IMR-90 (cell line): ENCODE measurements around the gene BEX3. TPM values are rescaled to one million over a fixed set of nuclear protein-coding genes. Genes with fewer than 3 reads are reported as not detected.

Source experiments
- ATAC-seq: fragments of 200-7000 bp; cut with Tn5 transposase; 2 replicates; pipeline ENCODE4 v1.9.1; 2020; ENCODE audit warnings: low read depth, mild to moderate bottlenecking, moderate library complexity
- BruUV-seq: library from RNA; stranded (reverse); fragments of 400-500 nt; replicated peaks from 2 replicates; lab custom pipeline; 2021; lab: Mats Ljungman, UMichigan
- CTCF ChIA-PET: fragments of 300-600 bp; formaldehyde crosslinking; extraction: SDS; loops from one replicate; lab custom pipeline; 2021; ENCODE audit warnings: antibody characterized with exemption; lab: Yijun Ruan, JAX
- POLR2A ChIA-PET: fragments of 300-600 bp; sonication (Branson Sonifier 250); formaldehyde crosslinking; loops from one replicate; lab custom pipeline; 2022; ENCODE audit warnings: antibody characterized with exemption; ENCODE audit not compliant: unreplicated experiment; lab: Charles Lee
- DNase-seq: peaks from one replicate; pipeline ENCODE4 v3.0.0; 2013
- H2AFZ ChIP-seq: replicated peaks from 2 replicates; pipeline ENCODE3; 2013; ENCODE audit warnings: low read length, mild to moderate bottlenecking; ENCODE audit not compliant: poor library complexity
- H2AK5ac ChIP-seq: 2 replicates; pipeline ENCODE4 v1.6.1; 2013; ENCODE audit warnings: low read depth, low read length, inconsistent platforms
- H2AK9ac ChIP-seq: replicated peaks from 2 replicates; pipeline ENCODE3; 2013; ENCODE audit warnings: mild to moderate bottlenecking, low read depth, low read length, moderate library complexity; ENCODE audit not compliant: poor library complexity
- H2BK120ac ChIP-seq: 2 replicates; pipeline ENCODE4 v1.6.1; 2013; ENCODE audit warnings: low read depth, low read length, inconsistent platforms
- H2BK15ac ChIP-seq: 3 replicates; pipeline ENCODE4 v1.6.1; 2013; ENCODE audit warnings: low read depth, low read length, inconsistent platforms
- H2BK20ac ChIP-seq: 2 replicates; pipeline ENCODE4 v1.6.1; 2013; ENCODE audit warnings: low read depth, mild to moderate bottlenecking, inconsistent platforms, low read length, moderate library complexity
- H2BK5ac ChIP-seq: 2 replicates; pipeline ENCODE4 v1.6.1; 2013; ENCODE audit warnings: mild to moderate bottlenecking, low read depth, low read length, inconsistent platforms; ENCODE audit not compliant: poor library complexity, severe bottlenecking
- H3K14ac ChIP-seq: replicated peaks from 2 replicates; pipeline ENCODE4 v1.6.1; 2013; ENCODE audit warnings: low read depth, low read length, inconsistent platforms
- H3K18ac ChIP-seq: 2 replicates; pipeline ENCODE4 v1.6.1; 2013; ENCODE audit warnings: low read depth, low read length, control low read depth
- H3K23ac ChIP-seq: 2 replicates; pipeline ENCODE4 v1.6.1; 2013; ENCODE audit warnings: low read depth, low read length, inconsistent platforms
- H3K27ac ChIP-seq: 2 replicates; pipeline ENCODE4 v1.5.1; 2013; ENCODE audit warnings: mild to moderate bottlenecking, control low read depth, low read length; ENCODE audit not compliant: insufficient read depth
- H3K27me3 ChIP-seq: 2 replicates; pipeline ENCODE4 v1.6.1; 2013; ENCODE audit warnings: low read length; ENCODE audit not compliant: control insufficient read depth, insufficient read depth
- H3K36me3 ChIP-seq: 2 replicates; pipeline ENCODE4 v1.6.1; 2013; ENCODE audit warnings: low read length, mixed read lengths; ENCODE audit not compliant: control insufficient read depth, insufficient read depth
- H3K4ac ChIP-seq: 2 replicates; pipeline ENCODE4 v1.6.1; 2013; ENCODE audit warnings: low read depth, low read length, inconsistent platforms
- H3K4me1 ChIP-seq: 2 replicates; pipeline ENCODE4 v1.6.1; 2013; ENCODE audit warnings: low read length, mixed read lengths; ENCODE audit not compliant: control insufficient read depth, insufficient read depth
- H3K4me2 ChIP-seq: 2 replicates; pipeline ENCODE4 v1.6.1; 2013; ENCODE audit warnings: low read depth, mild to moderate bottlenecking, control low read depth, low read length, moderate library complexity
- H3K4me3 ChIP-seq: 2 replicates; pipeline ENCODE4 v1.5.1; 2013; ENCODE audit warnings: low read depth, mild to moderate bottlenecking, control low read depth, low read length, moderate library complexity; ENCODE audit not compliant: insufficient read depth
- H3K56ac ChIP-seq: 2 replicates; pipeline ENCODE4 v1.6.1; 2013; ENCODE audit warnings: low read length, inconsistent platforms; ENCODE audit not compliant: insufficient read depth; ENCODE audit errors: extremely low read depth
- H3K79me1 ChIP-seq, 2 experiments: 2 replicates each; pipeline ENCODE4 v1.6.1; 2013; ENCODE audit warnings: low read length in 2 of 2, inconsistent platforms in 1 of 2, low read depth in 1 of 2
- H3K9ac ChIP-seq: 2 replicates; pipeline ENCODE4 v1.6.1; 2013; ENCODE audit warnings: low read depth, low read length, control low read depth
- H3K9me1 ChIP-seq: 2 replicates; pipeline ENCODE4 v1.6.1; 2013; ENCODE audit warnings: low read length, inconsistent platforms; ENCODE audit not compliant: insufficient read depth
- H3K9me3 ChIP-seq: 2 replicates; pipeline ENCODE4 v1.6.1; 2013; ENCODE audit warnings: low read length; ENCODE audit not compliant: control insufficient read depth, insufficient read depth
- H4K20me1 ChIP-seq: 2 replicates; pipeline ENCODE4 v1.6.1; 2013; ENCODE audit warnings: low read length, inconsistent platforms; ENCODE audit not compliant: insufficient read depth
- H4K5ac ChIP-seq: 2 replicates; pipeline ENCODE4 v1.6.1; 2013; ENCODE audit warnings: mild to moderate bottlenecking, low read depth, low read length, control low read depth
- H4K8ac ChIP-seq, 2 experiments: 2 replicates each; pipeline ENCODE4 v1.6.1; 2013; ENCODE audit warnings: low read depth in 2 of 2, low read length in 2 of 2, control low read depth in 1 of 2, inconsistent platforms in 1 of 2
- H4K91ac ChIP-seq: 2 replicates; pipeline ENCODE4 v1.6.1; 2013; ENCODE audit warnings: low read depth, low read length, inconsistent platforms; ENCODE audit not compliant: insufficient read depth
- BHLHE40 ChIP-seq: fragments of 150-350 bp; IDR thresholded peaks from 2 replicates; pipeline ENCODE4 v1.6.1; 2016; ENCODE audit warnings: mild to moderate bottlenecking, low read depth, low read length
- CEBPB ChIP-seq: IDR thresholded peaks from 2 replicates; pipeline ENCODE4 v1.6.1; 2012; ENCODE audit warnings: low read depth, low read length, improper control_type of control experiment
- CHD1 ChIP-seq: IDR thresholded peaks from 2 replicates; pipeline ENCODE4 v1.6.1; 2012; ENCODE audit warnings: low read depth, low read length, improper control_type of control experiment
- FOS ChIP-seq: fragments of 150-350 bp; IDR thresholded peaks from 2 replicates; pipeline ENCODE4 v1.6.1; 2016; ENCODE audit warnings: low read depth, low read length
- MAFK ChIP-seq: IDR thresholded peaks from 2 replicates; pipeline ENCODE4 v1.6.1; 2012; ENCODE audit warnings: low read depth, low read length, improper control_type of control experiment
- MAZ ChIP-seq: IDR thresholded peaks from 2 replicates; pipeline ENCODE4 v1.6.1; 2012; ENCODE audit warnings: low read depth, mild to moderate bottlenecking, low read length, improper control_type of control experiment, moderate library complexity, borderline replicate concordance
- MXI1 ChIP-seq: IDR thresholded peaks from 2 replicates; pipeline ENCODE4 v1.6.1; 2012; ENCODE audit warnings: low read depth, mild to moderate bottlenecking, low read length, moderate library complexity, borderline replicate concordance
- NFE2L2 ChIP-seq: fragments of 150-350 bp; IDR thresholded peaks from 2 replicates; pipeline ENCODE4 v1.6.1; 2016; ENCODE audit warnings: low read depth, mild to moderate bottlenecking, low read length
- POLR2A ChIP-seq: IDR thresholded peaks from 2 replicates; pipeline ENCODE4 v1.6.1; 2012; ENCODE audit warnings: mild to moderate bottlenecking, low read depth, low read length
- RAD21 ChIP-seq: IDR thresholded peaks from 2 replicates; pipeline ENCODE4 v1.6.1; 2012; ENCODE audit warnings: low read length, improper control_type of control experiment
- RCOR1 ChIP-seq: IDR thresholded peaks from 2 replicates; pipeline ENCODE4 v1.6.1; 2012; ENCODE audit warnings: mild to moderate bottlenecking, low read length, improper control_type of control experiment; ENCODE audit not compliant: insufficient replicate concordance
- RFX5 ChIP-seq: IDR thresholded peaks from 2 replicates; pipeline ENCODE4 v1.8.0; 2012; ENCODE audit warnings: low read depth, mild to moderate bottlenecking, low read length, moderate library complexity
- SMC3 ChIP-seq: fragments of 150-350 bp; IDR thresholded peaks from 2 replicates; pipeline ENCODE4 v1.6.1; 2016; ENCODE audit warnings: low read depth, mild to moderate bottlenecking, antibody characterized with exemption, low read length, moderate library complexity
- WGBS, 2 experiments: methylation state at CpG; one replicate each; pipeline versions ENCODE4 v1.1.5 to v1.1.7; 2013; ENCODE audit warnings: missing lambda C conversion rate in 2 of 2; ENCODE audit not compliant: insufficient read length in 1 of 2; ENCODE audit errors: extremely low coverage in 2 of 2; 5-methylcytosine and 5-hydroxymethylcytosine counted together
- dilution Hi-C: fragments of 300-500 bp; cut with HindIII; formaldehyde crosslinking; loops from one replicate; pipeline ENCODE4 v1.14.3; 2018; ENCODE audit warnings: low sequenced_read_pairs; ENCODE audit not compliant: unreplicated experiment
- in situ Hi-C: fragments of 300-500 bp; cut with MboI; formaldehyde crosslinking; loops from 3 replicates; pipeline ENCODE4 v1.14.3; 2019; ENCODE audit warnings: low sequenced_read_pairs, inconsistent platforms, mixed read lengths
- intact Hi-C: fragments of 100-400 bp; cut with micrococcal nuclease; formaldehyde crosslinking; loops from 2 replicates; pipeline ENCODE4 v1.10.0; 2022
- polyA plus RNA-seq, 3 experiments: library from polyadenylated mRNA; depleted of rRNA; stranded (reverse); fragments of >200 nt; gene quantifications; 2 replicates each; pipeline ENCODE4 v1.2.3, GENCODE V29; 2012; ENCODE audit warnings: low replicate concordance in 1 of 3
- total RNA-seq: library from RNA; depleted of rRNA; stranded (reverse); fragments of >200 nt; gene quantifications from 2 replicates; pipeline ENCODE4 v1.2.3, GENCODE V29; 2012
- TF ChIP-seq, protein P1 (sequence below): fragments of 150-350 bp; IDR thresholded peaks from 2 replicates; pipeline ENCODE4 v1.6.1; 2016; ENCODE audit warnings: low read depth, mild to moderate bottlenecking, low read length, moderate library complexity, borderline replicate concordance
- TF ChIP-seq, protein P2 (sequence below): conservative IDR thresholded peaks from 2 replicates; pipeline ENCODE4 v1.5.1; 2012; ENCODE audit warnings: mild to moderate bottlenecking, low read depth, low read length, improper control_type of control experiment
- TF ChIP-seq, protein P3 (sequence below): fragments of 150-350 bp; IDR thresholded peaks from 2 replicates; pipeline ENCODE4 v1.6.1; 2017; ENCODE audit warnings: mild to moderate bottlenecking, antibody characterized with exemption, low read length, low read depth

Gene BEX3
- total and polyA plus RNA-seq, 2 of the 4 experiments (the other 2 are of a cell fraction): 114 to 409 TPM

DNA sequence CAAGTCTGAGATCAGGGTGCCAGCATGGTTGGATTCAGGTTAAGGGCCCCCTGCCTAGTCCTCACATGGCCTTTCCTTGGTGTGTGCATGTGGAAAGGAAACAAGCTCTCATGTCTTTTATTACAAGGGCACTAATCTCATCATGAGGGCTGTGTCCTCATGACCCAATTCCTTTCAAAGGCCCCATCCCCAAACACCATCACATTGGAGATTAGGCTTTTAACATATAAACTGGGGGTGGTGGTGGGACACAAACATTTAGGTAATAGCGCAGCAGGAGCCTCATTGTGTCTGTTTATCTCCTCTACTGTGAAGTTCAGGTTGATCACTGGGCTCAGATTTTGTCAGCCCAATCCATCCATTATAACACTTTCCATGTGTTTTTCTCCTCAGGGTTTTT, 41.0 kb downstream of the BEX3 start:
- Histone ChIP-seq H2AK9ac (no peak overlapping the region), H4K20me1 (no peaks in the 10 kb centered on the region; the same call in 1 of the 2 replicates), H3K36me3 (no peaks in the 10 kb centered on the region), H4K5ac (peak overlapping the region; percentile 84), H3K27me3 (no peaks in the 10 kb centered on the region), H3K9ac (no peak overlapping the region), H4K91ac (no peak overlapping the region), H3K23ac (no peak overlapping the region), H3K27ac (peak overlapping the region; percentile 26; the same call in 1 of the 2 replicates), H3K56ac (no peak overlapping the region), H2BK15ac (no peak overlapping the region), H2AFZ (no peak overlapping the region), H2BK5ac (no peak overlapping the region), H2AK5ac (0 out of 2 replicates have a peak overlapping the region, but pooled peaks have one; percentile 9), H4K8ac (no peak overlapping the region), H3K4ac (no peak overlapping the region), H3K9me3 (no peaks in the 10 kb centered on the region), H3K9me1 (no peaks in the 10 kb centered on the region), H2BK120ac (no peak overlapping the region), H2BK20ac (no peak overlapping the region), H3K14ac (no peak overlapping the region), H3K4me3 (no peak overlapping the region), H3K79me1 (peaks cover 0 to 3% of the 10 kb centered on the region in 2 experiments; a peak in 1 of 4 replicates), H3K18ac (peak overlapping the region; percentile 47; the same call in 1 of the 2 replicates), H3K4me2 (no peak overlapping the region), H3K4me1 (peaks cover 4% of the 10 kb centered on the region)
- DNase-seq (no peak), ATAC-seq (no peak)
- ChIA-PET CTCF (no interaction called here), POLR2A (interaction anchor here (0.6 kb wide), 1 partner anchor 40 kb away, joined by 6 read pairs; no protein-coding TSS in a partner anchor)
- in situ Hi-C loops (no loop called here), dilution Hi-C loops (no loop called here), intact Hi-C loops (no loop called here)
- BruUV-seq: no TSS peak
- no peak for TF ChIP-seq CEBPB
- TF ChIP-seq MXI1: no peak
- TF ChIP-seq, protein P1, sequence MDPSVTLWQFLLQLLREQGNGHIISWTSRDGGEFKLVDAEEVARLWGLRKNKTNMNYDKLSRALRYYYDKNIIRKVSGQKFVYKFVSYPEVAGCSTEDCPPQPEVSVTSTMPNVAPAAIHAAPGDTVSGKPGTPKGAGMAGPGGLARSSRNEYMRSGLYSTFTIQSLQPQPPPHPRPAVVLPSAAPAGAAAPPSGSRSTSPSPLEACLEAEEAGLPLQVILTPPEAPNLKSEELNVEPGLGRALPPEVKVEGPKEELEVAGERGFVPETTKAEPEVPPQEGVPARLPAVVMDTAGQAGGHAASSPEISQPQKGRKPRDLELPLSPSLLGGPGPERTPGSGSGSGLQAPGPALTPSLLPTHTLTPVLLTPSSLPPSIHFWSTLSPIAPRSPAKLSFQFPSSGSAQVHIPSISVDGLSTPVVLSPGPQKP: no peak
- TF ChIP-seq CHD1: no peak
- no peak for TF ChIP-seq RFX5
- TF ChIP-seq MAFK: no peak
- TF ChIP-seq POLR2A: no peak
- no peak for TF ChIP-seq RCOR1
- TF ChIP-seq NFE2L2: no peak
- TF ChIP-seq RAD21: no peak
- no peak for TF ChIP-seq BHLHE40
- no peak for TF ChIP-seq SMC3
- no peak for TF ChIP-seq FOS
- TF ChIP-seq, protein P2, sequence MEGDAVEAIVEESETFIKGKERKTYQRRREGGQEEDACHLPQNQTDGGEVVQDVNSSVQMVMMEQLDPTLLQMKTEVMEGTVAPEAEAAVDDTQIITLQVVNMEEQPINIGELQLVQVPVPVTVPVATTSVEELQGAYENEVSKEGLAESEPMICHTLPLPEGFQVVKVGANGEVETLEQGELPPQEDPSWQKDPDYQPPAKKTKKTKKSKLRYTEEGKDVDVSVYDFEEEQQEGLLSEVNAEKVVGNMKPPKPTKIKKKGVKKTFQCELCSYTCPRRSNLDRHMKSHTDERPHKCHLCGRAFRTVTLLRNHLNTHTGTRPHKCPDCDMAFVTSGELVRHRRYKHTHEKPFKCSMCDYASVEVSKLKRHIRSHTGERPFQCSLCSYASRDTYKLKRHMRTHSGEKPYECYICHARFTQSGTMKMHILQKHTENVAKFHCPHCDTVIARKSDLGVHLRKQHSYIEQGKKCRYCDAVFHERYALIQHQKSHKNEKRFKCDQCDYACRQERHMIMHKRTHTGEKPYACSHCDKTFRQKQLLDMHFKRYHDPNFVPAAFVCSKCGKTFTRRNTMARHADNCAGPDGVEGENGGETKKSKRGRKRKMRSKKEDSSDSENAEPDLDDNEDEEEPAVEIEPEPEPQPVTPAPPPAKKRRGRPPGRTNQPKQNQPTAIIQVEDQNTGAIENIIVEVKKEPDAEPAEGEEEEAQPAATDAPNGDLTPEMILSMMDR: no peak
- TF ChIP-seq, protein P3, sequence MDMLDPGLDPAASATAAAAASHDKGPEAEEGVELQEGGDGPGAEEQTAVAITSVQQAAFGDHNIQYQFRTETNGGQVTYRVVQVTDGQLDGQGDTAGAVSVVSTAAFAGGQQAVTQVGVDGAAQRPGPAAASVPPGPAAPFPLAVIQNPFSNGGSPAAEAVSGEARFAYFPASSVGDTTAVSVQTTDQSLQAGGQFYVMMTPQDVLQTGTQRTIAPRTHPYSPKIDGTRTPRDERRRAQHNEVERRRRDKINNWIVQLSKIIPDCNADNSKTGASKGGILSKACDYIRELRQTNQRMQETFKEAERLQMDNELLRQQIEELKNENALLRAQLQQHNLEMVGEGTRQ: no peak
- no peak for TF ChIP-seq MAZ
- WGBS, 2 experiments: no CpG with 5 or more reads among the region's 1 CpG
